Ectodermal cell (in vitro differentiated cells): Measurements from ENCODE around the gene SERPINB4.
"Not testable (repeated sequence)": the region's sequence is repeated elsewhere in the genome, so short reads cannot be mapped to it uniquely, and the experiment has no call there.

Experiments used
- H3K27ac ChIP-seq: 2 replicates; pipeline ENCODE4 v1.7.0; 2013; ENCODE audit warnings: mild to moderate bottlenecking, low read depth, low read length; ENCODE audit not compliant: insufficient read depth, poor library complexity, severe bottlenecking
- H3K27me3 ChIP-seq: 2 replicates; pipeline ENCODE4 v1.7.0; 2013; ENCODE audit warnings: mild to moderate bottlenecking, low read length; ENCODE audit not compliant: insufficient read depth, control insufficient read depth, poor library complexity, severe bottlenecking
- H3K36me3 ChIP-seq: one replicate; pipeline ENCODE4 v1.7.0; 2013; ENCODE audit warnings: low read length; ENCODE audit not compliant: control insufficient read depth, insufficient read depth
- H3K4me1 ChIP-seq: one replicate; pipeline ENCODE4 v1.7.0; 2013; ENCODE audit warnings: low read length; ENCODE audit not compliant: control insufficient read depth, insufficient read depth
- H3K4me3 ChIP-seq: 2 replicates; pipeline ENCODE4 v1.7.0; 2013; ENCODE audit warnings: low read depth, low read length, control low read depth; ENCODE audit not compliant: insufficient read depth
- H3K9me3 ChIP-seq: 2 replicates; pipeline ENCODE4 v1.7.0; 2013; ENCODE audit warnings: mild to moderate bottlenecking, low read length, moderate library complexity; ENCODE audit not compliant: control insufficient read depth
- WGBS, 2 experiments: methylation state at CpG; one replicate each; pipeline ENCODE4 v1.1.7; 2013; ENCODE audit warnings: missing lambda C conversion rate in 2 of 2; 5-methylcytosine and 5-hydroxymethylcytosine counted together

The SERPINB4 gene

GRCh38 chr18:63676526-63677323 is 32.7 kb upstream of the SERPINB4 start:
- no peaks in the 10 kb centered on the region for H3K36me3 ChIP-seq
- no peaks in the 10 kb centered on the region for H3K4me1 ChIP-seq
- no peaks in the 10 kb centered on the region for H3K9me3 ChIP-seq
- 31 to 52% methylated on average over 4 to 5 of the region's 5 CpGs for WGBS, 2 experiments
- no peak overlapping the region for H3K27ac ChIP-seq
- H3K27me3 ChIP-seq: no peaks in the 10 kb centered on the region
- H3K4me3 ChIP-seq: no peak overlapping the region

- H3K27ac ChIP-seq: no peak overlapping the region
- 90 to 93% methylated on average over 1 of the region's 1 CpG for WGBS, 2 experiments
- no peaks in the 10 kb centered on the region for H3K36me3 ChIP-seq
- H3K27me3 ChIP-seq: no peaks in the 10 kb centered on the region
- no peaks in the 10 kb centered on the region for H3K4me1 ChIP-seq
- H3K4me3 ChIP-seq: no peak overlapping the region
- H3K9me3 ChIP-seq: no peaks in the 10 kb centered on the region
These were observed 20.5 kb upstream of the SERPINB4 start for GRCh38 chr18:63664571-63664970.

GRCh38 chr18:63661750-63662149 is 17.7 kb upstream of the SERPINB4 start, which contains the start of gene SERPINB3:
TSS of gene SERPINB3 (minus strand) at chr18:63661893. CDS start at chr18:63661216, 677 bp downstream.
- H3K4me3 ChIP-seq, H3K9me3 ChIP-seq, H3K27me3 ChIP-seq, H3K4me1 ChIP-seq, H3K36me3 ChIP-seq, H3K27ac ChIP-seq: not testable (repeated sequence)
- WGBS, 2 experiments: 80% methylated on average over 2 of the region's 3 CpGs; no CpG with 5 or more reads in 1 of the 2 experiments

GRCh38 chr18:63658920-63659319 is 14.9 kb upstream of the SERPINB4 start:
- 85 to 93% methylated on average over 3 to 4 of the region's 4 CpGs for WGBS, 2 experiments
- H3K27me3 ChIP-seq, H3K36me3 ChIP-seq, H3K27ac ChIP-seq, H3K9me3 ChIP-seq, H3K4me1 ChIP-seq, H3K4me3 ChIP-seq: not testable (repeated sequence)

GRCh38 chr18:63650271-63650670 is 6.2 kb upstream of the SERPINB4 start:
- H3K36me3 ChIP-seq, H3K4me3 ChIP-seq, H3K27ac ChIP-seq, H3K4me1 ChIP-seq, H3K9me3 ChIP-seq, H3K27me3 ChIP-seq: not testable (repeated sequence)
- 97% methylated on average over 3 of the region's 3 CpGs for WGBS, 2 experiments

- H3K36me3 ChIP-seq: no peaks in the 10 kb centered on the region
- WGBS, 2 experiments: 73 to 75% methylated on average over 6 of the region's 7 CpGs
- no peaks in the 10 kb centered on the region for H3K9me3 ChIP-seq
- H3K4me3 ChIP-seq: no peak overlapping the region
- no peaks in the 10 kb centered on the region for H3K27me3 ChIP-seq
- no peaks in the 10 kb centered on the region for H3K4me1 ChIP-seq
- no peak overlapping the region for H3K27ac ChIP-seq
These were observed 4.2 kb upstream of the SERPINB4 start for GRCh38 chr18:63648241-63648640.

- Histone ChIP-seq H3K36me3 (no peaks in the 10 kb centered on the region), H3K9me3 (no peaks in the 10 kb centered on the region), H3K4me3 (no peak overlapping the region), H3K4me1 (no peaks in the 10 kb centered on the region), H3K27ac (no peak overlapping the region), H3K27me3 (no peaks in the 10 kb centered on the region)
These were observed 2.9 kb upstream of the SERPINB4 start for GRCh38 chr18:63646936-63647335.

GRCh38 chr18:63644694-63645093 is 638 bp upstream of the SERPINB4 start:
- not testable (repeated sequence) for H3K27ac ChIP-seq, H3K27me3 ChIP-seq, H3K36me3 ChIP-seq, H3K4me1 ChIP-seq, H3K9me3 ChIP-seq, H3K4me3 ChIP-seq
- WGBS, 2 experiments: 82 to 86% methylated on average over 1 of the region's 1 CpG

- not testable (repeated sequence) for H3K27me3 ChIP-seq, H3K4me3 ChIP-seq, H3K36me3 ChIP-seq, H3K9me3 ChIP-seq, H3K27ac ChIP-seq, H3K4me1 ChIP-seq
- WGBS, 2 experiments: 93 to 98% methylated on average over 4 of the region's 4 CpGs
These were observed 1.2 kb downstream of the SERPINB4 start for GRCh38 chr18:63642668-63643356.

GRCh38 chr18:63641157-63641680 is 2.8 kb downstream of the SERPINB4 start:
- not testable (repeated sequence) for H3K27me3 ChIP-seq, H3K27ac ChIP-seq, H3K4me1 ChIP-seq, H3K4me3 ChIP-seq, H3K36me3 ChIP-seq, H3K9me3 ChIP-seq
- WGBS, 2 experiments: 88 to 93% methylated on average over 1 to 4 of the region's 4 CpGs
